ENCODE measurements around the gene ZXDC.

ZXDC gene

GRCh38 chr3:126450219-126450618 lies 25.5 kb downstream of the ZXDC start:
- DNase-seq: no peak

GRCh38 chr3:126449621-126450051 lies 26.1 kb downstream of the ZXDC start:
- no peak for DNase-seq

DNA sequence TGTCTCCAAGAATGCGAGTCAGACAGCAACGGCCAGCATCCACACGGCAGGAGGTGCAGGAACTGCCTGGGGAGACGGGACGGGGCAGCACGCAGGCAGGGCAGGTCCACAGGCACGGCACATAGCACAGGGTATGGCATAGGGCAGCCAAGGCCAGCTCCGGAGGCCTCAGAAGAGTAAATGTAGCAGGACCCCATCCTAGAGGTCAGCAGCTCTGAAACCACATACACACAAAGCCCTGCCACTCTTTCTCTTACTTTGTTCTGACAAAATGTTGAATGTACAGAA lies 26.9 kb downstream of the ZXDC start:
- DNase-seq: no peak

GRCh38 chr3:126448136-126448892 lies 27.4 kb downstream of the ZXDC start:
- DNase-seq: no peak

DNA sequence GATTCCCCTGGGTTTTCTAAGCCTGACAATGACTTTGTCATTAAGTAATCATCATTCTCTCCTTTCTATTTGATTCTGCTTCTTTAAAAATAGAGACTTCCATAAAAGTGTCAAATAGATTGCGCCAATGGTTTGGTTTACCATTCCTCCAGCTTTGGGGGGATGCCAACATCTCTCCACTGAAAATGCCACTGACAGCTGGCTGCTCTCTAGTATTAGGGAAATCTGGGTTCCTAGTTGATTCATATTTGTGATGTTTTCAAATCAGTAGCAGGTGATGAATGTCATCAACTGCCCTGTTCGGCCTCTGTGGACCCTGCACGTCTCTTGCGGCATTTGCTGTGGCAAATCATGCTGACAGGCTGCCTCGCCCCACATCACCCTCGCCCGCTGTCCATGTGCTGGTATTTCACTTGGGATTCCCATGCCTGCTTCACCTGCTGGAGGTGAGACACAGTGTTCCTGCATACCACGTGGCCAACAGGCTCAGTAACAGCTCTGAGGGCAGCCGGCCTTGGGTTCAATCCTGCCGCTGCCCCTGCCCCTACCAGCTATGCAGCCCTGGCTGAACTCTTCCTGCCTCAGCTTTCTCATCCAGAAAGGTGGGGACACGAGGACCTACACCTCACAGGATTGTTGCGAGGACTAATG lies 28.1 kb downstream of the ZXDC start:
- DNase-seq: no peak

DNA sequence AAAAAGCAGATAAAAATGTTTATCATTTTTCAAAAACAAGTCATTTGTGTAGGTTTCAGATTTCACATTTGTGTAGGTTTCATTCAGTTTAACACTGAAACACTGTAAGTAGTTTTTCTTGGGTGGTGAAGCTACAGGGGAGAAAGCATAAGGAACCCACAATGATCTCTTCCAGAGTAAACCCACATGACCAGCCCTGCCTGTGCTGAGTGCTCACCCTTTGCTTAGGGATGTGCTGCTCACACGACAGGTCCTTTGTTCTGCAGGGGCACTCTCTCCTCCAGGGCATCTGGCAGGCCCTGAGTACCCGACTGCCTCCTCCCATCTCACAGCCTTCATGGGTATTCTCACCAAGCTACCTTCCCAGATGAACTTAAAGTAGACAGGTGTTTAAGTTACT lies 28.9 kb downstream of the ZXDC start:
- DNase-seq: no peak

DNA sequence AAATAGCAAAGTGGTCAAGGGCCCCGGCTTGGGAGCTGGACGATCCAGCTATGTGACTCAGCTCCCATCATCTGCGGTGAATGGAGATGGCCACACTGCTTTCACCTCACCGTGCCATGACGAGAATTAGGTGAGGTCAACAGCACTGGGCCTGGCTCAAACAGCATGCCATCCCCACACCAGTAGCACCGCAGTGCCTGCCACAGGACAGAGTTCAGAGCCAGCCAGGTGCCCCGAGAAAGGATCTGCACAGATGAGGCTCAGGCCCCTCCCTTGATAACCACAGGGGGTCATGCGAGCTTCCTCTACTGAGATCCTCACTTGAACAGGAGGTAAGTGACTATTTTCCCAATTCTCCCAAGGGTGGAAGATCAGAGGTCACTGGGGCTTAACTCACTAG lies 29.4 kb downstream of the ZXDC start:
- no peak for DNase-seq

DNA sequence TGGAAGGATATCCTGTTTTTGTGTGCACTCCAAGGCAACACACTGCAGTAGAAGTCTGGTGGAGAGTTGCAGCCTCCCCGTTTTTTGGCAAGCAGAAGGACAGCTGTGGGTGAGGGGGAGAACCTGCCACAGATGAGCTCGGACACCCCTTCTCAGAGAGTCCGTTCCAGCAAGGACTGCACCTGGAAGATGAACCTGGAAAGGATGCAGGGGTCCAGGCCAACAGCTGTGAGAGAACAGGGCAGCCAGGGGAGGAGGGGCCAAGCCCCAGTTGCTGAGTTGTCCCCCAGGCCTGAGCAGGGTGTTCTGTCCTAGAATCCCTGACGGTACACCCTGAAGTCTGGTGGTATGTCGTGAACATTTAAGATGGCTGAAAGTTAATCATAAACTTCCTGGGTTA lies 30.2 kb downstream of the ZXDC start:
- no peak for DNase-seq

- DNase-seq: no peak
These were observed 32.8 kb downstream of the ZXDC start for GRCh38 chr3:126442856-126443242.

GRCh38 chr3:126442094-126442855 lies 33.4 kb downstream of the ZXDC start:
- DNase-seq: peak; percentile 4

DNA sequence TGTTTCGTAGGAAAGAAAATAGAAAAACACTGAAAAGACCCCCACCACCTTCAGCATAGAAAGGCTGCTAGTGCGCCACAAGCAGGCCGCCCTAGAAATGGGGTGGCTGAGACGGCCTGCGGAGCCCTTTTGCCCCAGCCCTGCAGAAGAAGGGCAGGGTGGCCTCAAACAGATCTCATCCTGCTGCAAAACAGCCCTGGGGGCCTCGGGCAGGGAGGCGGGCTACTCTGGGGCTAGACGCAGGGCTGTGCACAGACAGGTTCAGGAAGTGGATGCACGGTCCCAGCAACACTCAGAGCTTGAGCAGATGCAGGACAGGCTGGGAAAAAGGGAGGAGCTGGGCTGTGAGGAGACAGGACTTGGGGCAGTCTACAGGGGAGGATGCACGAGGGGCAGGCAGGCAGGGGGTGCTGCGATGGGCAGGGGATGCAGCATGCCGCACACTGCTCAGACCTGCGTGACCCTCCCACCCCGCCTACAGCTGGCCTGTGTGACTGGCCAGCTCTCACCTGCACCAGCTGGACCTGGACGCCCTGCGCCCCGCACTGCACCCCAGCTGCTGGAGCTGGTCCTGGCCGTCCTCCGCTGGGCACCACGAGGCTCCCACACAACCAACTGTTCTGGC lies 34.3 kb downstream of the ZXDC start:
- DNase-seq: no peak

DNA sequence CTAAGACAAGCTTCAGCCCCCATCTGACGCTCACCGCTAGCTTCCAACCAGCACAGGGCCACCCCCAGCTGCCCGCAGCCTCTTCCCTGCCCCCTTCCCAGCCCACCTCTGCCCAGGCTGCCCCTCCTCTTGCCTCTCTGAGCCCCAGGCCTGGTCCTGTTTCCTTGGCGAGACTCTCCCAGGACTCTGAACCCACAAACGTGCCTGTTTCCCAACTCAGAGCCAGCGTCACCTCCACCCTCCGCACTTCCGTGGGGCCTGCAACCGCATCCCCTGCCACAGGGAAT lies 35.0 kb downstream of the ZXDC start:
- DNase-seq: no peak

DNA sequence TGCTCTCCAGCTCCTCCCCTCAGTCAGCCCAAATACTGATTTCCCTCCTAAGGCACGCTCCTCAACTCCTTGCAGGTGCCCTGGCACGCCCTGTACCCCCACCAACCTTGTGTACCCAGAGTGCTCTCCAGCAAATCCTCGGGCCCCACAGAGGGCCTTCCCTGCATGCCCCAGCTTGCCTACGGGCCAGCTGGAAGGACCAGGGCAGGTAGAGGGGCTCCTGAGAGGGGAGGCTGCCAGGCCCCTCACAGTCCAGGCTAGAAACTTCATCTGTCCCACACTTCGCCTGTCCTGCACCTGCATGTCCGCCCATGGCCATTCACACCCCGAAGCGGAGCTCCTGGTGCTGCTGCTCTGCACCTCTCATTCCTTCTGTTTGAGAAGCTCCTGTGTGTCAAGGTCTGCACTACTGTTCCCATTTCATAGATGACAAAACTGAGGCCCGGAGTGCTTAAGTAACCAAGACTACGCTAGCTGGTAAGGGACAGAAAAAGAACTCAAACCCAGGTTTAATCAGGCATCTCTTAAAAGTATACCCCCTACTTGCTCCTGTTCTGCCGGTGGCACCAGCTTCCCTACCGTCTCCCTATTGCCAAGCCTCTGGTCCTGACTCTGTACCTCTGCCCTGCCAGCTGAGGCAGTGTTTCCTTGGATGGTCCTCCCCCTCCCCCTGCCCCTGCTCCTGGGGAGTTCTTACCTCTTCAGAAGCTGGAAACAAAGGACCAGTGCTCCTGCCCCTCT lies 35.6 kb downstream of the ZXDC start:
- no peak for DNase-seq

DNA sequence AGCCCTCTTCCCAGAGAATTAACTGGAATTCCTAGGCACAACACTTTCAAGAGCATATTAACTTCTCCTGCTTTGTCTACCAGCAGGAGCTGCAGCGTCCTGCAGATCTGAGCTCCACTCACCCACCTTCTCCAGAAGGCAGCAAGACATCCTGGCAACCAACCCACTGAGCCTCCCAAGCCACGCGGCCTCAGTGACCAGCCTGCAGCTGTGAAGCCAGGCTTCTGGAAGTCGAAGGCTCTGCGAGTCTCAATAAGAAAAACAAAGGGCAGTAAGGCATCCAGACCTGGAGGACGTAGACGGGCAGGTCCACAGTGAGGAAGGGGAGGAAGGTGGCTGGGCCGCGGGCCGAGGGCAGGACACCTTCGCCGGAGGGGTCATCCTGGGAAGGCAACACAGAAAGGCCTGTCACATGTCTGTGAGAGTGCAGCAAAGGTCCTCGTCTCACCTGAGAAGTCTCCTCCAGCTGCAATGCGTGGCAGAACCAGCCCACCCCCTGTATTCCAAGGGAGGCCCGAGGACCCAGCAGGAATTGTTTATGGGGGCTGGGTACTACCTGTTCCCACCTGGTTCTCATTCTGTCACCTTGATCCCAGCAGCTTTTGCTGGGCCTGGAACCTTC lies 36.2 kb downstream of the ZXDC start:
- no peak for DNase-seq

GRCh38 chr3:126438746-126439145 lies 36.9 kb downstream of the ZXDC start:
- no peak for DNase-seq

DNA sequence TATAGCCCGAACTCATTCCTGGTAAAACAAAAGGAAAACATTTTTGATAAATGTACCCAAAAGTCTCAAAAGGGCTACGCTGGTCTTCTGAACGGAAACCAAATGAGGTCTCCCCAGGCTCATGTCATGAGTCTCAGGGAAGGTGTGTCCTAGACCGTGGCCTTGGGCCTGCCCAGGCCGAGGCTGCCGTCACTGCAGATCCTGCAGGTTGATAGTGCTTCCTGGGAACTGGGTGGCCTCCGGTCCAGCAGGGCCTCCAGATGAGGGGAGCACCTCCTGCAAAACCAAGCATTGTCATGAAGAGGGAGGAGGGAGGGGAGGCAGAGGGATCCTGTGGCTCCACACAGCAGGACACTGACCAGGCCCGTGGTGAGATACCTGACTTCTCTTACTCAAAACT lies 37.5 kb downstream of the ZXDC start:
- no peak for DNase-seq

- no peak for DNase-seq
These were observed 38.6 kb downstream of the ZXDC start for GRCh38 chr3:126436826-126437717.

GRCh38 chr3:126435456-126436315 lies 40.0 kb downstream of the ZXDC start:
- DNase-seq: no peak

DNA sequence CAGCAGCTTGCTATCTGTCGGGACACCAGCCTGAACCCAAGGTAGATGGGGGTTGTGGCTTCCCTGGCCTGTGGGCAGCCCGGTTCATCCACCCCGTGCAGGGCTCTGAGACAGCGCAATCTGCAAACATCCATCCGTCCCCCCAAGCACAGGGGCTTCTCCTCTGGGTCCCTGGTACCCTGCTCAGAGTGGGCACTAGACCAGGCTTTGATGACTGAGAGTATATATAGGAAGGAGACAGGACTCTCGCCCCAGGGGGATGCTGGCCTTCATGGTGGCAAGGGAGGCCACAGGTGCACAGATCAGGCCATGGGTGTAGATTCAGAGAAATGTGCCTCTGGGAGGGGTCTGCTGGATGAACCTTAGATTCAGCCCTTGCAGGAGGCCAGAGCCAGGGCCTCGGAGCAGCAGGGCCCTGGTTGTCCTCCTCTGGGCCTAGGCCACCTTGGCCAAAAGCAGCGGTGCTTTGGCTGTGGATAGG lies 40.7 kb downstream of the ZXDC start:
- no peak for DNase-seq

- DNase-seq: no peak
These were observed 41.5 kb downstream of the ZXDC start for GRCh38 chr3:126434264-126434590.

All from fibroblast of upper back skin (primary cell).